HepG2 (cell line): ENCODE data around the gene UBE2O. TPM values are rescaled to one million over a fixed set of nuclear protein-coding genes. Genes with fewer than 3 reads are reported as not detected.

Experiments
- HMGXB4 ChIP-seq, 2 experiments: sonication (generic) in 1 of 2; formaldehyde crosslinking in 1 of 2; IDR thresholded peaks; 2 replicates each; pipeline versions ENCODE4 v1.4.0 to v1.6.1; 2018 to 2020; ENCODE audit warnings: missing genetic modification reagents in 2 of 2, borderline replicate concordance in 1 of 2, low read depth in 1 of 2, mild to moderate bottlenecking in 1 of 2, missing biosample characterization in 1 of 2
- MEF2D ChIP-seq: sonication (generic); formaldehyde crosslinking; IDR thresholded peaks from 2 replicates; pipeline ENCODE4 v1.5.1; 2020; ENCODE audit warnings: mild to moderate bottlenecking, missing genetic modification reagents
- MTA3 ChIP-seq: sonication (generic); formaldehyde crosslinking; IDR thresholded peaks from 2 replicates; pipeline ENCODE4 v1.4.0; 2020; ENCODE audit warnings: missing genetic modification reagents
- NFKB2 ChIP-seq: sonication (generic); formaldehyde crosslinking; IDR thresholded peaks from 2 replicates; pipeline ENCODE4 v1.4.0; 2020; ENCODE audit warnings: missing genetic modification reagents, borderline replicate concordance
- PHF21A ChIP-seq: sonication (generic); formaldehyde crosslinking; IDR thresholded peaks from 2 replicates; pipeline ENCODE4 v1.5.0; 2020; ENCODE audit warnings: mild to moderate bottlenecking, missing genetic modification reagents
- SNAPC4 ChIP-seq: sonication (generic); formaldehyde crosslinking; IDR thresholded peaks from 2 replicates; pipeline ENCODE4 v1.4.0; 2020; ENCODE audit warnings: mild to moderate bottlenecking, missing genetic modification reagents
- ZNF143 ChIP-seq: sonication (generic); formaldehyde crosslinking; IDR thresholded peaks from 2 replicates; pipeline ENCODE4 v1.4.0; 2020; ENCODE audit warnings: missing genetic modification reagents
- ZNF646 ChIP-seq: sonication (generic); formaldehyde crosslinking; IDR thresholded peaks from 2 replicates; pipeline ENCODE4 v1.9.0; 2021; ENCODE audit warnings: mild to moderate bottlenecking, missing genetic modification reagents
- ZNF766 ChIP-seq: sonication (generic); formaldehyde crosslinking; IDR thresholded peaks from 2 replicates; pipeline ENCODE4 v1.5.0; 2020; ENCODE audit warnings: missing genetic modification reagents, borderline replicate concordance
- ZNF816 ChIP-seq: sonication (generic); formaldehyde crosslinking; IDR thresholded peaks from 2 replicates; pipeline ENCODE4 v1.8.0; 2022; ENCODE audit warnings: missing genetic modification reagents, mild to moderate bottlenecking, borderline replicate concordance
- ZNF878 ChIP-seq: sonication (generic); formaldehyde crosslinking; IDR thresholded peaks from 2 replicates; pipeline ENCODE4 v1.8.1; 2023; ENCODE audit warnings: mild to moderate bottlenecking, missing genetic modification reagents, moderate library complexity
- ZSCAN21 ChIP-seq: sonication (generic); formaldehyde crosslinking; IDR thresholded peaks from 2 replicates; pipeline ENCODE4 v1.8.0; 2022; ENCODE audit warnings: mild to moderate bottlenecking, missing genetic modification reagents, moderate library complexity, borderline replicate concordance
- ZUFSP ChIP-seq: sonication (generic); formaldehyde crosslinking; IDR thresholded peaks from 2 replicates; pipeline ENCODE4 v1.9.0; 2021; ENCODE audit warnings: missing genetic modification reagents, mild to moderate bottlenecking, borderline replicate concordance
- polyA plus RNA-seq, 8 experiments: library from polyadenylated mRNA; depleted of rRNA in 3 of 8; stranded (reverse) in 7 of 8; unstranded in 1 of 8; fragments of >200 nt; fragmentation: Illumina TruSeq in 4 of 8; extraction: Trizol in 4 of 8; gene quantifications; 2 replicates each; pipeline versions ENCODE4 v1.2.1 to v1.2.3, GENCODE V29; 2011 to 2016; ENCODE audit warnings: low read depth in 4 of 8, missing spikeins in 1 of 8, mixed read lengths in 1 of 8; ENCODE audit not compliant: insufficient read depth in 1 of 8
- total RNA-seq, 5 experiments: library from RNA; depleted of rRNA; stranded (reverse); fragments of >200 nt; fragmentation: Illumina TruSeq; extraction: Trizol; gene quantifications; 2 replicates each; pipeline ENCODE4 v1.2.3, GENCODE V29; 2016; ENCODE audit warnings: low read depth in 1 of 5

Gene UBE2O
- total and polyA plus RNA-seq, 2 of the 13 experiments (the other 11 are each of a cell fraction or from before 2014, with no cell fraction given): 21.5 to 23.5 TPM

- TF ChIP-seq SNAPC4 (CRISPR knock-in tag) (no peak), ZNF646 (CRISPR knock-in tag) (no peak), ZNF816 (CRISPR knock-in tag) (no peak), MEF2D (no peak), ZSCAN21 (CRISPR knock-in tag) (no peak), MTA3 (no peak), ZUFSP (no peak), ZNF878 (CRISPR knock-in tag) (no peak), HMGXB4 (CRISPR knock-in tag; IDR thresholded peaks at IDR 0.05; ENCODE audit: borderline replicate concordance in 1 of 2, low read depth in 1 of 2) (no peak), ZNF766 (CRISPR knock-in tag) (no peak), NFKB2 (CRISPR knock-in tag) (no peak), ZNF143 (CRISPR knock-in tag) (no peak), PHF21A (CRISPR knock-in tag) (no peak)
Measured at GRCh38 chr17:76356803-76357456, 96.0 kb downstream of the UBE2O start (continued).
